SH-SY5Y (cell line): ENCODE data around the gene SH3YL1.

Source experiments
- GATA2 ChIP-seq: IDR thresholded peaks from 2 replicates; pipeline ENCODE4 v1.6.1; 2011; ENCODE audit warnings: mild to moderate bottlenecking, low read depth, low read length
- GATA3 ChIP-seq: IDR thresholded peaks from 2 replicates; pipeline ENCODE4 v1.6.1; 2011; ENCODE audit warnings: low read depth, mild to moderate bottlenecking, low read length, moderate library complexity

SH3YL1 gene

GRCh38 chr2:286774-287392 is 23.1 kb upstream of the SH3YL1 start:
- TF ChIP-seq GATA3 (no peak), GATA2 (no peak)

- TF ChIP-seq GATA3 (no peak), GATA2 (no peak)
Observed at GRCh38 chr2:286035-286434, 22.2 kb upstream of the SH3YL1 start.

GRCh38 chr2:285531-285930 is 21.7 kb upstream of the SH3YL1 start:
- TF ChIP-seq GATA3 (no peak), GATA2 (no peak)

GRCh38 chr2:284896-285492 is 21.2 kb upstream of the SH3YL1 start:
- no peak for TF ChIP-seq GATA2
- no peak for TF ChIP-seq GATA3

- no peak for TF ChIP-seq GATA2
- no peak for TF ChIP-seq GATA3
Observed at GRCh38 chr2:283996-284794, 20.4 kb upstream of the SH3YL1 start.

- TF ChIP-seq GATA2 (no peak), GATA3 (no peak)
Observed at GRCh38 chr2:282371-283263, 18.8 kb upstream of the SH3YL1 start.

GRCh38 chr2:281381-281780 is 17.5 kb upstream of the SH3YL1 start:
- TF ChIP-seq GATA3 (no peak), GATA2 (no peak)

- no peak for TF ChIP-seq GATA3
- no peak for TF ChIP-seq GATA2
Observed at GRCh38 chr2:280650-281110, 16.8 kb upstream of the SH3YL1 start.

- TF ChIP-seq GATA3 (no peak), GATA2 (no peak)
Observed at GRCh38 chr2:279956-280649, 16.3 kb upstream of the SH3YL1 start.

- no peak for TF ChIP-seq GATA2
- no peak for TF ChIP-seq GATA3
Observed at GRCh38 chr2:279366-279765, 15.5 kb upstream of the SH3YL1 start.

GRCh38 chr2:278927-279320 is 15.1 kb upstream of the SH3YL1 start:
- TF ChIP-seq GATA3 (no peak), GATA2 (no peak)

GRCh38 chr2:278312-278926 is 14.6 kb upstream of the SH3YL1 start:
- TF ChIP-seq GATA3, result no peak
- no peak for TF ChIP-seq GATA2

- no peak for TF ChIP-seq GATA2
- no peak for TF ChIP-seq GATA3
Observed at GRCh38 chr2:275466-275865, 11.6 kb upstream of the SH3YL1 start.

- TF ChIP-seq GATA3 (no peak), GATA2 (no peak)
Observed at GRCh38 chr2:274503-274902, 10.7 kb upstream of the SH3YL1 start.
